K562 (cell line): ENCODE measurements around the gene DLGAP1. TPM values are rescaled to one million over a fixed set of nuclear protein-coding genes. Genes with fewer than 3 reads are reported as not detected.

ENCODE experiments used
- ATAC-seq: fragments of 200-7000 bp; cut with Tn5 transposase; 3 replicates; pipeline ENCODE4 v1.9.1; 2020; ENCODE audit warnings: moderate library complexity
- BruUV-seq: library from RNA; stranded (reverse); fragments of 400-500 nt; replicated peaks from 2 replicates; lab custom pipeline; 2021; lab: Mats Ljungman, UMichigan
- CTCF ChIA-PET: fragments of 300-600 bp; formaldehyde crosslinking; extraction: SDS; loops from one replicate; lab custom pipeline; 2021; ENCODE audit warnings: low intra/inter-chr PET ratio; lab: Yijun Ruan, JAX
- POLR2A ChIA-PET: fragments of 300-600, 350-650 bp; sonication (Branson Sonifier 250); formaldehyde crosslinking; extraction: SDS; loops from one replicate; lab custom pipeline; 2021; ENCODE audit warnings: antibody characterized with exemption, inconsistent platforms; lab: Yijun Ruan, JAX
- DNase-seq, 4 experiments: peaks; one replicate each; pipeline versions ENCODE4 v3.0.0 to v3.0.0-alpha.2; 2011 to 2018; ENCODE audit warnings: low spot score in 3 of 4, mixed read lengths in 3 of 4; ENCODE audit errors: extremely low read depth in 1 of 4
- FAIRE-seq: peaks from 2 replicates; lab custom pipeline; 2011; peaks lifted over from hg19 to GRCh38; lab: Jason Lieb, UNC
- H2AFZ ChIP-seq: 2 replicates; pipeline ENCODE4 v1.6.0; 2011; ENCODE audit warnings: low read depth, low read length, control low read depth, inconsistent platforms
- H3K27ac ChIP-seq: fragments of 200-600 bp; 3 replicates; pipeline ENCODE4 v1.8.0; 2011; ENCODE audit warnings: low read depth, mild to moderate bottlenecking, control low read depth, inconsistent platforms, low read length, moderate library complexity, mixed read lengths; ENCODE audit errors: extremely low read depth
- H3K27me3 ChIP-seq, 2 experiments: fragments of 300-600 bp in 1 of 2; 2 replicates in 1 of 2; 3 replicates in 1 of 2; pipeline versions ENCODE4 v1.6.0 to v1.8.0; 2011; ENCODE audit warnings: inconsistent platforms in 2 of 2, low read length in 2 of 2, mild to moderate bottlenecking in 1 of 2, mixed read lengths in 1 of 2, moderate library complexity in 1 of 2; ENCODE audit not compliant: control insufficient read depth in 2 of 2, insufficient read depth in 2 of 2
- H3K36me3 ChIP-seq: fragments of 300-600 bp; 3 replicates; pipeline ENCODE4 v1.8.0; 2011; ENCODE audit warnings: mild to moderate bottlenecking, low read length, inconsistent platforms; ENCODE audit not compliant: control insufficient read depth, insufficient read depth
- H3K4me1 ChIP-seq, 2 experiments: fragments of 200-600 bp in 1 of 2; replicated peaks in 1 of 2; 2 replicates in 1 of 2; 3 replicates in 1 of 2; pipeline versions ENCODE4 v1.5.1 to v1.8.0; 2011; ENCODE audit warnings: inconsistent platforms in 2 of 2, low read length in 2 of 2, mild to moderate bottlenecking in 1 of 2, mixed read lengths in 1 of 2, moderate library complexity in 1 of 2; ENCODE audit not compliant: control insufficient read depth in 2 of 2, insufficient read depth in 2 of 2
- H3K4me2 ChIP-seq: 2 replicates; pipeline ENCODE4 v1.6.1; 2011; ENCODE audit warnings: low read length, control low read depth, inconsistent platforms, mixed read lengths; ENCODE audit not compliant: insufficient read depth
- H3K4me3 ChIP-seq: fragments of 200-600 bp; sonication (generic), shearing (Covaris generic); 2 replicates; pipeline ENCODE4 v1.5.1; 2016; ENCODE audit warnings: control low read depth, inconsistent platforms
- H3K79me2 ChIP-seq: fragments of 200-600 bp; 3 replicates; pipeline ENCODE4 v1.8.0; 2011; ENCODE audit warnings: low read length, inconsistent platforms; ENCODE audit not compliant: control insufficient read depth, insufficient read depth
- H3K9ac ChIP-seq, 2 experiments: 2 replicates each; pipeline versions ENCODE4 v1.6.0 to v1.6.1; 2011; ENCODE audit warnings: low read depth in 2 of 2, low read length in 2 of 2, control low read depth in 1 of 2, inconsistent platforms in 1 of 2, mild to moderate bottlenecking in 1 of 2, mixed read lengths in 1 of 2; ENCODE audit not compliant: insufficient read depth in 1 of 2
- H3K9me1 ChIP-seq: one replicate; pipeline ENCODE4 v1.6.0; 2011; ENCODE audit warnings: inconsistent platforms, mild to moderate bottlenecking, low read length, moderate library complexity; ENCODE audit not compliant: control insufficient read depth, insufficient read depth
- H3K9me3 ChIP-seq: replicated peaks from 2 replicates; pipeline ENCODE4 v1.5.1; 2011; ENCODE audit warnings: low read depth, low read length, inconsistent platforms; ENCODE audit not compliant: control insufficient read depth, insufficient read depth
- H4K20me1 ChIP-seq: replicated peaks from 2 replicates; pipeline ENCODE4 v1.6.1; 2011; ENCODE audit warnings: low read length, inconsistent platforms, mixed read lengths; ENCODE audit not compliant: control insufficient read depth, insufficient read depth
- CBX8 ChIP-seq: fragments of 200-600 bp; sonication (generic); IDR thresholded peaks from 2 replicates; pipeline ENCODE4 v1.6.1; 2012; ENCODE audit warnings: borderline replicate concordance, mixed run types, low read depth, mild to moderate bottlenecking, moderate library complexity, mixed read lengths, low read length, control low read depth, inconsistent platforms; ENCODE audit not compliant: poor library complexity, severe bottlenecking; ENCODE audit errors: extremely low read depth
- CREB3L1 ChIP-seq: fragments of 450-650 bp; IDR thresholded peaks from 2 replicates; pipeline ENCODE4 v1.6.1; 2014; ENCODE audit warnings: low read depth, mild to moderate bottlenecking, moderate library complexity, borderline replicate concordance
- CREM ChIP-seq: IDR thresholded peaks from 2 replicates; pipeline ENCODE4 v1.6.1; 2014; ENCODE audit warnings: antibody characterized with exemption, low read depth
- EWSR1 ChIP-seq: fragments of 450-650 bp; IDR thresholded peaks from 2 replicates; pipeline ENCODE4 v1.6.1; 2018; ENCODE audit warnings: borderline replicate concordance, mild to moderate bottlenecking, low read depth, moderate library complexity; ENCODE audit not compliant: partially characterized antibody
- FOXJ3 ChIP-seq: sonication (generic); formaldehyde crosslinking; IDR thresholded peaks from 2 replicates; pipeline ENCODE4 v1.4.0; 2020; ENCODE audit warnings: mild to moderate bottlenecking, missing genetic modification reagents
- FOXM1 ChIP-seq, 2 experiments: fragments of 450-650 bp in 1 of 2; sonication (generic) in 1 of 2; formaldehyde crosslinking in 1 of 2; IDR thresholded peaks; 2 replicates each; pipeline versions ENCODE4 v1.6.1 to v1.9.0; 2017 to 2022; ENCODE audit warnings: low read depth in 2 of 2, mild to moderate bottlenecking in 2 of 2, missing genetic modification reagents in 1 of 2, moderate library complexity in 1 of 2
- GTF2A2 ChIP-seq: IDR thresholded peaks from 2 replicates; pipeline ENCODE4 v1.6.1; 2016; ENCODE audit warnings: mild to moderate bottlenecking, missing genetic modification characterization, missing compliant biosample characterization
- HMGN3 ChIP-seq: IDR thresholded peaks from 2 replicates; pipeline ENCODE4 v1.6.1; 2011; ENCODE audit warnings: borderline replicate concordance, low read depth, mild to moderate bottlenecking, mixed read lengths, low read length; ENCODE audit not compliant: insufficient read length; ENCODE audit errors: extremely low read depth
- NFATC3 ChIP-seq: fragments of 450-650 bp; IDR thresholded peaks from 2 replicates; pipeline ENCODE4 v1.6.1; 2017; ENCODE audit warnings: mild to moderate bottlenecking
- NFIC ChIP-seq: fragments of 450-650 bp; IDR thresholded peaks from 2 replicates; pipeline ENCODE4 v1.6.1; 2017; ENCODE audit warnings: mild to moderate bottlenecking, inconsistent platforms
- NKRF ChIP-seq: fragments of 450-650 bp; IDR thresholded peaks from 2 replicates; pipeline ENCODE4 v1.6.1; 2016; ENCODE audit warnings: borderline replicate concordance
- RCOR1 ChIP-seq, 2 experiments: IDR thresholded peaks; 2 replicates each; pipeline ENCODE4 v1.6.1; 2012; ENCODE audit warnings: low read depth in 2 of 2, low read length in 2 of 2, borderline replicate concordance in 1 of 2, improper control_type of control experiment in 1 of 2
- WHSC1 ChIP-seq: IDR thresholded peaks from one replicate; pipeline ENCODE4 v1.6.1; 2012; ENCODE audit warnings: low read length, control low read depth, inconsistent platforms
- ZNF174 ChIP-seq: fragments of 250-450 bp; sonication (Bioruptor Pico); IDR thresholded peaks from 2 replicates; pipeline ENCODE4 v1.4.0; 2020; ENCODE audit warnings: mild to moderate bottlenecking
- ZNF277 ChIP-seq: fragments of 250-450 bp; sonication (Bioruptor Pico); IDR thresholded peaks from 2 replicates; pipeline ENCODE4 v1.8.0; 2022; ENCODE audit warnings: inconsistent platforms, mild to moderate bottlenecking, moderate library complexity, borderline replicate concordance
- ZNF3 ChIP-seq: fragments of 250-450 bp; sonication (Bioruptor Pico); IDR thresholded peaks from 2 replicates; pipeline ENCODE4 v1.5.0; 2021; ENCODE audit warnings: mild to moderate bottlenecking, moderate library complexity
- WGBS: fragments of 100-300 bp; shearing (Covaris generic); methylation state at CpG from one replicate; pipeline ENCODE4 v1.1.6; 2016; ENCODE audit warnings: low coverage, mixed read lengths; ENCODE audit not compliant: insufficient coverage; ENCODE audit errors: missing lambda C conversion rate; 5-methylcytosine and 5-hydroxymethylcytosine counted together
- in situ Hi-C: fragments of 300-500 bp; cut with MboI; formaldehyde crosslinking; loops from 4 replicates; pipeline ENCODE4 v1.15.0; 2018; ENCODE audit warnings: inconsistent platforms, mixed read lengths
- intact Hi-C: fragments of 100-400 bp; cut with micrococcal nuclease; formaldehyde crosslinking; loops from 2 replicates; pipeline ENCODE4 v1.14.2; 2022
- polyA plus RNA-seq, 8 experiments: library from polyadenylated mRNA; depleted of rRNA in 4 of 8; stranded (reverse) in 5 of 8; unstranded in 3 of 8; fragments of >200 nt; fragmentation: Nextera tagmentation in 2 of 8; fragmentation: Illumina TruSeq in 1 of 8; extraction: Ambion mirVana in 2 of 8; extraction: Trizol in 1 of 8; gene quantifications; 2 replicates each; pipeline versions ENCODE4 v1.2.1 to v1.2.3, GENCODE V29; 2011 to 2014; ENCODE audit warnings: inconsistent platforms in 1 of 8, missing spikeins in 1 of 8
- total RNA-seq, 7 experiments: library from RNA; depleted of rRNA in 6 of 7; stranded (reverse); fragments of >200 nt in 6 of 7; fragmentation: Illumina TruSeq in 2 of 7; extraction: Trizol in 2 of 7; gene quantifications; 2 replicates each; pipeline versions ENCODE4 v1.2.1 to v1.2.3, GENCODE V29; 2011 to 2021; ENCODE audit warnings: low replicate concordance in 1 of 7

DLGAP1 gene
- total and polyA plus RNA-seq, 9 of the 15 experiments (the other 6 are each of a cell fraction or from before 2014, with no cell fraction given), result 0.04 to 0.22 (median 0.08) TPM

GRCh38 chr18:3448838-3449511 is 1006.1 kb downstream of the DLGAP1 start:
- H3K9me3 ChIP-seq, result no peaks in the 10 kb centered on the region
- no peaks in the 10 kb centered on the region for H3K27me3 ChIP-seq
- peak overlapping the region; percentile 99 for H3K4me2 ChIP-seq
- under 1% methylated on average over 38 of the region's 38 CpGs for WGBS
- ChIA-PET POLR2A (interaction anchor here (0.6 to 4.1 kb wide), 17 partner anchors 14 to 216 kb away, joined by 3 to 35 read pairs (median 4); no protein-coding TSS in a partner anchor), CTCF (interaction anchor here (1.6 kb wide), 1 partner anchor 168 kb away, joined by 5 read pairs; no protein-coding TSS in a partner anchor)
- peak overlapping the region; percentile 91 to 99 for H3K9ac ChIP-seq
- peak overlapping the region; percentile 87 for H3K4me3 ChIP-seq
- peaks cover 73% of the 10 kb centered on the region for H3K79me2 ChIP-seq
- H2AFZ ChIP-seq, result peak overlapping the region; percentile 61
- H3K4me1 ChIP-seq, result peaks cover 29 to 47% of the 10 kb centered on the region in 2 experiments
- H4K20me1 ChIP-seq, result peaks cover 7% of the 10 kb centered on the region; the same call in 1 of the 2 replicates
- H3K27ac ChIP-seq, result peak overlapping the region; percentile 98
- ATAC-seq (peak; percentile 12), DNase-seq (no peak), FAIRE-seq (peak; percentile 44)
- H3K36me3 ChIP-seq, result peaks cover 4% of the 10 kb centered on the region; the same call in 2 of the 3 replicates
- H3K9me1 ChIP-seq, result no peaks in the 10 kb centered on the region
- BruUV-seq, result TSS peak; percentile 62
- intact Hi-C loops, result loop anchor here (2.0 kb wide), 2 partner anchors 154 to 218 kb away; no protein-coding TSS in a partner anchor
- in situ Hi-C loops, result no loop called here
- TF ChIP-seq ZNF3 (CRISPR knock-in tag) (no peak), ZNF174 (CRISPR knock-in tag) (no peak), ZNF277 (no peak), RCOR1 (IDR thresholded peaks at IDR 0.05; ENCODE audit: borderline replicate concordance in 1 of 2, low read depth in 2 of 2, low read length in 2 of 2) (peak in 1 of 2 experiments; percentile 60; a peak in 1 of 4 replicates), CREB3L1 (no peak), FOXJ3 (CRISPR knock-in tag) (no peak), FOXM1 (IDR thresholded peaks at IDR 0.05; ENCODE audit: low read depth) (no peak), FOXM1 (CRISPR knock-in tag; IDR thresholded peaks at IDR 0.05; ENCODE audit: low read depth) (0 out of 2 replicates have a peak, but pooled peaks have one; percentile 17), HMGN3 (no peak), CREM (no peak), GTF2A2 (tag) (0 out of 2 replicates have a peak, but pooled peaks have one; percentile 61), NKRF (no peak), NFATC3 (no peak), NFIC (no peak), WHSC1 (no peak), CBX8 (no peak), EWSR1 (no peak)
